Measurements from ENCODE around the gene CERS2. TPM values are rescaled to one million over a fixed set of nuclear protein-coding genes. Genes with fewer than 3 reads are reported as not detected.
A peak's percentile ranks its signal among the peaks of the same experiment; 100 is the strongest.

Gene CERS2
- total and polyA plus RNA-seq, 2 of the 13 experiments (the other 11 are each of a cell fraction or from before 2014, with no cell fraction given): 269 to 298 TPM

GRCh38 chr1:150979092-150980056 is 4.7 kb upstream of the CERS2 start (continued):
- TF ChIP-seq GABPA (IDR thresholded peaks at IDR 0.05; ENCODE audit: low read depth, low read length): no peak
- TF ChIP-seq GABPA (CRISPR knock-in tag; IDR thresholded peaks at IDR 0.05; ENCODE audit: low read depth): peak; percentile 46; the same call in 1 of the 2 replicates
- 0 out of 2 replicates have a peak, but pooled peaks have one; percentile 20 for TF ChIP-seq NFYC (CRISPR knock-in tag; IDR thresholded peaks at IDR 0.05)
- TF ChIP-seq ZNF724P (CRISPR knock-in tag; IDR thresholded peaks at IDR 0.05; ENCODE audit: borderline replicate concordance): no peak
- no peak for TF ChIP-seq MAX (IDR thresholded peaks at IDR 0.05)
- no peak for TF ChIP-seq ZSCAN20 (CRISPR knock-in tag; IDR thresholded peaks at IDR 0.05; ENCODE audit: borderline replicate concordance)
- no peak for TF ChIP-seq ZNF644 (CRISPR knock-in tag; IDR thresholded peaks at IDR 0.05; ENCODE audit: low read depth)
- TF ChIP-seq RAD21 (CRISPR knock-in tag; IDR thresholded peaks at IDR 0.05): peak; percentile 91
- TF ChIP-seq AHR (CRISPR knock-in tag; IDR thresholded peaks at IDR 0.05): no peak
- TF ChIP-seq ZNF784 (CRISPR knock-in tag; IDR thresholded peaks at IDR 0.05; ENCODE audit: borderline replicate concordance): no peak
- no peak for TF ChIP-seq JUNB (CRISPR knock-in tag; IDR thresholded peaks at IDR 0.05; ENCODE audit: borderline replicate concordance)
- peak; percentile 66 for TF ChIP-seq RXRB (CRISPR knock-in tag; IDR thresholded peaks at IDR 0.05; ENCODE audit: borderline replicate concordance)
- no peak for TF ChIP-seq ZSCAN25 (CRISPR knock-in tag; IDR thresholded peaks at IDR 0.05)
- TF ChIP-seq ZKSCAN8 (CRISPR knock-in tag; IDR thresholded peaks at IDR 0.05; ENCODE audit: borderline replicate concordance): no peak
- TF ChIP-seq SP140L (CRISPR knock-in tag; IDR thresholded peaks at IDR 0.05; ENCODE audit: borderline replicate concordance): no peak
- 0 out of 2 replicates have a peak, but pooled peaks have one; percentile 11 for TF ChIP-seq RARA (CRISPR knock-in tag; IDR thresholded peaks at IDR 0.05)
- no peak for TF ChIP-seq ZNF709 (CRISPR knock-in tag; IDR thresholded peaks at IDR 0.05)
- no peak for TF ChIP-seq HNRNPL (IDR thresholded peaks at IDR 0.05; ENCODE audit: low read depth, low read length)
- no peak for TF ChIP-seq KAT2B (IDR thresholded peaks at IDR 0.05; ENCODE audit: borderline replicate concordance, low read depth, low read length)
- TF ChIP-seq SMYD3 (CRISPR knock-in tag; IDR thresholded peaks at IDR 0.05): no peak
- TF ChIP-seq ZSCAN5A (CRISPR knock-in tag; IDR thresholded peaks at IDR 0.05; ENCODE audit: borderline replicate concordance): no peak
- TF ChIP-seq RNF2 (conservative IDR thresholded peaks at IDR 0.05; ENCODE audit: low read depth): no peak
- TF ChIP-seq ZNF780A (CRISPR knock-in tag; IDR thresholded peaks at IDR 0.05): no peak
- no peak for TF ChIP-seq MIER2 (CRISPR knock-in tag; IDR thresholded peaks at IDR 0.05)
- TF ChIP-seq BORCS8-MEF2B (CRISPR knock-in tag; IDR thresholded peaks at IDR 0.05): no peak
- no peak for TF ChIP-seq TRAFD1 (CRISPR knock-in tag; IDR thresholded peaks at IDR 0.05; ENCODE audit: borderline replicate concordance)
- peak; percentile 58; the same call in 1 of the 2 replicates for TF ChIP-seq SALL1 (CRISPR knock-in tag; IDR thresholded peaks at IDR 0.05)
